RKO (cell line): ENCODE data around the gene DCLK1.
"Not testable (repeated sequence)": the region's sequence is repeated elsewhere in the genome, so short reads cannot be mapped to it uniquely, and the experiment has no call there.

ENCODE experiments used
- DNase-seq: peaks from one replicate; pipeline ENCODE4 v3.0.0-alpha.2; 2016; ENCODE audit warnings: low spot score

DCLK1 gene

DNA sequence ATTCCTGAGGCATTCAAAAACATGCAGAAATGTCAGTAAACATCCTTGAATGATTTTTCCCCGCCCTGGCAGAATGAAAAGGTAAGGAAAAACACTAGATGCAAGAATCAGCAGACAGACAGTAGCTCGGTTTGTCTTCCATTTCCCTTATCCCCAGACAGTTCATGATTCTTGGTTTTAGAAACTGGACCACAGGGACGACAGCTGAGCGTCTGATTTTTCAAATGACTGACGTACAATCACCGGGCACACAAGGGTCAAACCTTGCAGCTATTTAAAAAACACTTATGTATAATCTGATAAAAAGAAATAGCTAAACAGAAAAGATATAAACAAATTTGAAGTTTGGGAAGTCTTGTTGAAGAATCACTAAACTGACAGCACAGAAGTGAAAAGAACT, 47.1 kb downstream of the DCLK1 start:
- no peak for DNase-seq

DNA sequence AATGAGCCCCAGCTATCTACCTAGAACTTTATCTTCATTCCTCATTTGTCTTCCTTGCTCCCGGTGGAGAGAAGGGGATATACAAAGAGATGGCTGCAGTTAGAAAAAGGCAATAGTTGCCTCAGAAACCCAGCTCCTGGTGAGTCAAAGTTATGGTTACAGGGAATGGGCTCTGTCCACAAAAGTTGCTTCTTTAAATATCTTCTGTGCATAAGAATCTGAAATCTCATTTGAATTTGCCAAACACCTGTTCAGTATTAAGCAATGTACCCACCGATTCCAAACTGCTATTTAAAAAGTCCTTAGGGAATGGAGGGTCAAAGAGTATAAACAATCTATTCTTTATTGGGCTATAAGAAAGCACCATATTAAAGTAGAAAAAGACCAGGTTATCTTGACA, 48.4 kb downstream of the DCLK1 start:
- no peak for DNase-seq

DNA sequence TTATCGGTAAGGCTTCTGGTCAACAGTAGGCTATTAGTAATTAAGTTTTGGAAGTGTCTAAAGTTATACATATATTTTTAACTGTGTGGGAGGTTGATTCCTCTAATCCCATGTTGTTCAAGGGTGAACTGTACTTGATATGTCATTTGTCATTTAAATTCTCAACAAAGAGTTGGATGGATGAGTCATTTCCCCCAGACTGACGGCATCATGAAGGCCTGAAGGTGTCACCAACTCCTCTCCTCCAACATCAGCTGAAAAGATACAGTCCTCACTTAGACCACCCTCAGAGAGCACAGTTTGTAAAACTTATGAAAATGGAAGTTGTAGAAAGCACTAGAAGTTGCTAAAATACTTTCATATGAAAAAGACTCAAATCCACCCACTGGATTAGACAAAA, 48.8 kb downstream of the DCLK1 start:
- DNase-seq: peak; percentile 0

DNA sequence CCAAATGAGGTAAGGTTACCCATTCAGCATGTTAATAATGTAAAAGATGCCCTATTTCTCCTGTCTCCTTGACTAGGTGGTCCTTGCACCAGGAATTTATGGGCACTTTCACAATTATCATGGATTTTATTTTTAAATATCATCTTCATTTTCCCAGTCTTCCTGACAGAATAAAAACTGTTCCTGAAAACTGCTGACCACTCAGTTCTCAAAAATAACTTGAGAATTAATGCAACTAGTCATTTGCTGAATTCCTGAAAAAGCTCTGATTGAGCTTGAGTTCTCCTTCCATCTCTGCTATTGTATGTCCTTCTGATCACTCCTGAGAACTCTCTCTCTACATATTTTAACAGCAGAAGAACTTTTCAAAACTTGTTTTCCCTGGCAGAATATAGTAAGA, 55.0 kb downstream of the DCLK1 start:
- DNase-seq: no peak

DNA sequence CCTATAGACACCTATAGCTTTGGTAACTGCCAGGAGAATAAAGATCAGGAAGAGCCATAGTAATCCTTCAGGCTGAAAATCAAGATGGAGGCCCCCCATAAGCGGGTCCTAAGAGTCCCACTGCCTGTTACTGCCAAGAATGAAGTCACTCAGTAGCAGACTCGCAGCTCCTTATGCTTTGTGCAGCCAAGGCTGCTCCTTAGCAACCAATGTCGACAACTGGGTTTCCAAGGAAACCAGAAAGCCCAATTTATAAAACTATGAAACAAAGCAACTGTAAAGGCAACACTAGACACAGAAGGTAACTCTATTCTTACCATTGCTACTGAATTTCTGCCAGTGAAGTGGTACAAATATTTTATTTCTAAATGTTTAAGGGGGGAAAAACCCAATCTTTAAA, 56.5 kb downstream of the DCLK1 start:
- DNase-seq: no peak

DNA sequence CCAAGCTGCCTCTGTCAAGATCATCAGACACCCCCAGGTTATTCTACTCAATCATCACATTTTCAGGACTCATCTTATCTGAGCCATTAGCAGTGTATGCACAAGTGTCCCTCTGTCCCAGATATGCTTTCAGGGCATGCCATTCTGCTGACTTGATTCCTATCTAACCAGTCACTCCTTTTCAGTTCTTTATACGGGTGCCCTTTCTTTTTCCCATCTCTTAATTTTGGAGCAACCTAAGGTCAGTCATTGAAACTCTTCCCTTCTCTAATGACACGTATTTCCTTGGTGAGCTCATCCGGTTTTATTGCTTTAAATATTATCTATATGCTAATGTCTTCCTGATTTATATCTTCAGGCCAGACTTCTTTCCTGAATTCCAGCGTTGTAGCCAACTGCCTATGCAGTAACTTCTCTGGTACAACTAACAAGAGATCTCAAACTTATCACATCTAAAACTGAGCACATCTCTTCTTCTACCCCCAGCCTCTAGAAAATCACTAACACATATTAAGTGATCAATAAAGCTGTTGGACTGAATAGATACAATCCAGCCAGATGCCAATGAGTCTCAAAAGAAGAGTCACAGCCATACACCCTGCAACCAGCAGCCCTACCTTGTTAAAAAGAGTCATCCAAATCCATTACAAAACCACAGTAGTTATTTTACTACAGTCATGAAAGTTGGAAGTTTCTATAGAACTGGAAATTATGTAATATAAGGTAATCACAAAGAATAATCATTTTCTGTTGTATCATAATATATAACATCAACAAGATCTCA, 58.8 kb downstream of the DCLK1 start:
- DNase-seq: no peak

DNA sequence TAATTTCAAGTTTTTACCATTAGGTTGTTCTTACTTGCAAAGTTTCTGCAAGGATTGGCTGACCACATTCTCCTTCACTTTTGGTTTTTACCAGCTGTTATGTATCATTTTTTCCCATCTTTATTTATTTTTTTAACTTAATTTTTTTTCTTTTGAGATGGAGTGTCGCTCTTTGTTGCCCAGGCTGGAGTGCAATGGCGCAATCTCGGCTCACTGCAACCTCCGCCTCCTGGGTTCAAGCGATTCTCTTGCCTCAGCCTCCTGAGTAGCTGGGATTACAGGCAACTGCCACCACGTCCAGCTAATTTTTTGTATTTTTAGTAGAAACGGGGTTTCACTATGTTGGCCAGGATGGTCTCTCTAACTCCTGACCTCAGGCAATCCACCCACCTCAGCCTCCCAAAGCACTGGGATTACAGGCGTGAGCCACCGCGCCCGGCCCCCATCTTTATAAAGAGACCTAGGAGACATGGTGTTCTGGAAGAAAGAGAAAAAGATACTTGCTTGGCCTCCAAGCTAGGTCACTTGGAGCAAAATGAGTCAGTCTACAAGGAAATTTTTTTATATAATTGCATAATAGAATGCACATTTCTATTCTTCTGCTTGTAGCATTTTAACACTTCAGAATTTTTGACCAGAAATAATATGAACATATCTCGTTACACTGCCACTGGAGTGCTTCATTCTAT, 60.5 kb downstream of the DCLK1 start:
- DNase-seq: not testable (repeated sequence)

DNA sequence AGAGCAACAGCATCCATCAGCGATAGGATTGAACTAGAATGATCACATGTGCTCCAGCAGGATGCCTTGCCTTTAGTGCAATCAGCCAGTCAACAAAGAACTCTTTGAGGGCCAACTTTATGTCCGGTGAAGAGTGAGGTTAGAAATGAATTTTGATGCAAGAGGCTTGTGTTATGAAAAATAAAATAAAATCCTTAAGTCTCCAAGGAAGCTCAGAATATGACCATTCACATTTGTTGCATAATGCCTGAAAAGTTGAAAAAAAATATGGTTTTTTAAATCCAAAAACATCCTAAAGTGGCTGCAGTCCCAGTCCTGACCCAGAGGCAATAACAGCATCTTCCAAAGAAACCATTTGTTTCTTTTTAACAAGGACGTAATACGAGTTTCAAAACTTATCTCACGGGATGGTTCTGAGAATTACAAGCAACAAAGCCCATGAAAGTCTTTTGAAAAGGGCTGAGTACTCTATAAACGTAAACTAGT, 61.3 kb downstream of the DCLK1 start:
- no peak for DNase-seq

DNA sequence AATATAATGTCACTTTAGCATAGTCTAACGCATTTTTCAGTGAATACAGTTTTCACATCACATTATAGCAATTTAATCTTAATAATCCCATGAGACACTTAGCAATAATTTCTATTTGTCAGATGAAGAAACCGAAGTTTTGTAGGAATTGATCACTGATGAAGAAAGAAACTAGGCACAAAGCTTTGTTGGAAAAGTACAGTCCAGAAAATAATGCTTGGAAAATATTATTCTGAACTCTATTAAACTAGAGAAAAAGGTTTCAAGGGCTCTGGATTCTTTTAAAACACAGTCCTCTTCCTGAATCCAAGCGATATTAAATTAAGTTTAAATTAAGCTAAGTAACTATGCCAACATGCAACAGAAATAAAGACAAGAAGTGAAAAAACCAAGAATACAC, 62.2 kb downstream of the DCLK1 start:
- DNase-seq: no peak

DNA sequence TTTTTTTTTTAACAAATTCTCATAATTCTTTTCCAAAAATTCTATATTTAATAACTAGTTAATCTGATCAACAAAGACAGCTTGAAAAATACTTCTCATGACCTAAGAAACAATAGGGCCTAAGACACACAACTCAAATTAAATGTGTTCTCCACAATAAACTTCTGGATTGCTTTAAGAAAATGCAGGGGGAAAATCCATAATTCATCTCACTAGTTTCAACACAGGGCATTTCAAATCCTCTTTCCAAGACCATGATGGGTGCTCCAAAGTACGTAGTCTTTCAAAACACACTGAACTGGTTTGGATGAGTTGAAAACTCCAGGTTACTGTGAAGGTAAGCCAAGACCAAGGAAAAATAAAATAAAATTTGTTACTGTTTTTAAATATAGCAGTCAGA, 62.6 kb downstream of the DCLK1 start:
- DNase-seq: no peak

DNA sequence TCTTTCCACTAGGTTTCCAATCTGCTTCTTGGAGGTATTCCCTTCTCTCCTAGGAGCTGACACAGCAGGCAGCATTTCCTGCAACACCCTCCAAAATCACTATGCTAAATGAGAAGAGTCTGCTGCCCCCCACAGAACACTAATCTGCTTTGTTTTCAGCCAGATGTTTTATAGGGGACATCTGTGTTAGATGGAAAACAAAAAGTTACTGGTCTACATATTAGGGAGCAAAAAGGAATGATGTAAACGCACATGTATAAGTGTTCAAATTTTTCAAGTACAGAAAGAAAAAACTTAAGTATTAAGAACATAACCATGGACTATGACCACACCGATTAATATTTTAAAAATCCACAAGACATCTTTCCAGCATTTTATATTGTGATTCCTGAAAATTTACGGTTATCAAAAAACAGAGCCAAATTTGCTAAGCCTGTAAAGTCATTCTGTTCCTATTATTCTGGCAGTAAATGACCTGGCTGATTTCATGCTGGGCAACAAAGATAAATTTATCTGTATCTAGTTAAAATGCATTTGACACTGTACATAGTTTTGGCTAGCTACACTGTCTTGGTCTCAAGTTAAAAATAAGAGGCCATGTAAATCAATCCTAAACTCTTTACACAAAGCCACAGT, 63.3 kb downstream of the DCLK1 start:
- DNase-seq: no peak

DNA sequence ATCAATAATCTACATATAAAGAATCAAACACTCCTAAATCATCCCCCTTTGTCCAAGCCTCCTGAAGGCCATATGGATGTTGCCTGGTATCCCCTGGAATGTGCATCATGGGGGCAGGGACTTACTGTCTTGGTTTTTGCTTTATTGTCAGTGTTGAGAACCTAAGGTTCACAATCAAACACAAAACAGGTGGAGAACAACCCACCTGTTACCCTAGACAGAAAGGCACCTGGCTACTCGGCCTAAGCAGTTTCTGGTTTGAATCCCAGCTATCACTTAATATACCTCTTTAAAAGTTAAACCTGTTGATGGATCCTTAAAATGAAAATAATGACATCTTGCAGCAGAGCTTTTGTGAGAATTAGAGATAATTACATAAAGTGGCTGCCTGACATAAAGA, 68.9 kb downstream of the DCLK1 start:
- DNase-seq: no peak

DNA sequence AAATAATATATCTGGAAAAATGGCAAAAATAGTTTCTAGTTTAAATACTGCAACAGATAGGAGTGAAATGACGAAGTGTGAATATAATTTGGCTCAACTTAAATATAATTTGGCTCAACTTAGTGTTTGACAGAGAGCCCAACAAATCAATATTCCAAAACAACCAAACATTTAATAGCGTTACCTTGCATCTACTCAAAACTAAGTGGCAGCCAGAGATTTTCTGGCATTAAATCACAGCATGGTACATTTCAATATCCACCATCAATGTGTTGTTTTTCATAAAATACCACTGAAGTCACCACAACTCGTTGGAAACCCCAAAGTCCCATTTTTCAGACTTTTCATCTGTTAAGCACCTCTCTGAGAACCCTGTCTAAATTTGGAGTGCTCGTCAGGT, 69.6 kb downstream of the DCLK1 start:
- DNase-seq: no peak

DNA sequence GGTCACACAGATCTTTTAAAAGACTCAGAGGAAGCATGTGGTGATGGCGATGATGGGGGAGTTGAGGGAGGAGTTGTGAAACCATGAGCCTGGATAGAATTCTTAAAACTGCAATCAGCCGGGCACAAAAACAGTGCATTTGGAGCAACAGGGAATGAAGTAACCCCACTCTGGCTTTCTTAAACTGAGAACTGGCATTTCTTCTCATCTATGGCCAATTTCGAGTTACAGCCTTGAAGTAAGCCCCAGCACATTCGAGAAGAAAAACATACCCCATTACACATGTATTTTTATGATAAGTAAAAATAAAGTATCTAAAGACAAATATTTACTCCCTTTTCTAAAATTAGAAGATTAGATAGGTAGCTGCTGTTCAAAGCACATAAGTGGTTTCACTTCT, 70.1 kb downstream of the DCLK1 start:
- no peak for DNase-seq

DNA sequence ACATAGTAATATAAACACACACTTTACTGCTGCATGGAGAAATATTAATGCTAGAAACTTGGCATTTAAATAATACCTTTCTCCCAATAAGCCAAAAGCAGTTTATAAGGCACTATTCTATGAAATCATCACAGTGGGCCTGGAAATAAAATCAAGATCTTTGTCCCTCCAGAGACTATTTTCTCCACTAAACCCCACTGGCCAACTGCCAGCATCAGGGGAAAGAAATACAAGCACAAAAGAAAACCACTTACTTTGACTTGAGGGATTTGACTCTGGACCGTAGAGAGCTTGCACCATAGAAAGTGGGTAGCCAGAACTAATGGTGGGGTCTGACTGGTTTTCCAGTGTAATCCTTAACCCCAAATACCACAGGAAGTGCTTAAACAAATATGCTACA, 71.9 kb downstream of the DCLK1 start:
- no peak for DNase-seq

DNA sequence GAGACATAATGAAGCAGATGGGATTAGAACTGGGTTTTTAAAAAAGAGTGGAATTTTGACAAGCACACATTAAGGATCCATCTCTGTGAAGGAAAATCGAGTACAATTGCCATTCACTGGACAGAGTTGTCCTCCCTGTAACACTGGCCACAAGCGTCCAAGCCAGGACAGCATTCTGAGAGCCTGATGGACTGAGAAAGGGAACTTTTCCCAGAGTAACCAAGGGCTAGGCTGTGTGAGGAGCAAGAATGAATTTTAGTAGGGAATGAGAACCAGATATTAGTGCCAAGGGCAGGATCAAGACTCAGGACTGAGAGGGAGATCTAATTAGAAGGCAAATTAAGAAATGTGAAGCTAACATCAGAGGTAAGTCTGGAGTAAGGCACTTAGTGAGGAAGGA, 73.1 kb downstream of the DCLK1 start:
- DNase-seq: no peak

DNA sequence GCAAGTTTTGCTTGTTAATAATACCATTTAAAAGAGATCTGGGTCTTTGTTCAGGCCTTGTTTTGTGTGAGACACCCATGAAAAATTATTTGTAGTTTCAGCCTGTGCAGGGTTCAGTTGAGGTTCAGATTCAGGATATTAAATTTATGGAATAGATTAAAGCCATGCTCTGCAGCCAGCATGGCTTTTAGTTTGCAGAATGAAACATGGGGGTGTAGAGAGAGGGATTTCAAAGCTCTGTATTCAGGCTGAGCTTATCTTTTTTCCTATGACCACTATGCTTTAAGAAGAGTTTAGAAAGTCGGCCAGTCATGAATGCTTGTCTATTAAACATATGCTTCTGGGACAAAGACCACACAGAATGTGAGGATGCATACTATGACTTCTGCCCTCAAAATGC, 73.6 kb downstream of the DCLK1 start:
- no peak for DNase-seq

DNA sequence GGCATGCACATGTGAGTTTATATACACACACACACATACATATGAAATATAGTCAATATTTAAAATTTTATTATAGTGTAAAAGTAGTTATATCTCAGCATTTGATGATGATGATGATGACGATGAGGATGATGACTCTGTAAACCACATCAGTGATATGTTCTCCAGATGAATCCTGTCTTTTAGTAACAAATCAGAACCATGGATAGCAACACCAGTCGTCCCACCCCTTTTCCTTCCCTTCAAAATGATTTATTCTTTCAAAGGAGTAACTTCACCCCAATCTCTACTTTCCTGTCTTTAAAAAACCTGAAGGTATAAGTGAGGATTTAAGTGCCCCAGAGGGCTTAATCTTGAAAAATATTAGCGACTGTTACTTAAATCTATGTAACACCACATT, 74.1 kb downstream of the DCLK1 start:
- peak; percentile 24 for DNase-seq

DNA sequence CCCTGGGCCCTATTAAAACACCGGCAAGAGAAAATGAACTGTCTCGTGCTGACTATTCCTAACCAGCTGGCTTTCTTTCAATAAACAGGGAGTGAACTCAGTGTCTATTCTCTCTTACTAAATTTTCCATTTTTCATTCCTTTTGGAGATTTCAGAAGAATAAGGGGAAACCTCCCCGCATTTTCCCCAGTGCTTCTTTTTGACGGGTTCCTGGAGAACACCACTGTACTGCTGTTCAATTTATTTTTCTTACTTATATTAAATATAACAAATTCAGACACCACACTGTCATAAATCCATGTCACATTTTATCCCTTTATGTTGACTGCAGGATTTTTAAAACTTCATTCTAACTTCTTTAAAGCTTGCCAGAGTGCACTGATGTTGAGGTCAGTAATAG, 75.8 kb downstream of the DCLK1 start:
- no peak for DNase-seq

DNA sequence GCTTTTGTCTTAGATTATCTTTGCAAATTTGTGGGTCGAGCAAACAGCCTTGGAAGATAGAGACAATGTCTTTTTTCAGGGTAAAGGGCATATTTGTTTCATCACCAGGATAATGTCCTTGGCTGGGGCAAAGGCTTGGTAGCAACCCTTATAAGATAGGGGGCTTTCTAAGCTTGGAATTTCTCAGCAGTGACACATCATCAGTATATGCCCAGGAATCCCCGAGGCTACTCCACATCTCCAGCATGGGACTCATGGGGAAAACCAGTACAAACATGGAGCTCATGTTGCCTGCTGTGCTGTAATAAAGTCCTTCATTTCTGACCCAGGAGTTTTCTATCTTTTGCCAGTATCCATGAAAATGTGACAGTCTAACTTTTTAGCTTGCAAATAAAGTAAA, 77.1 kb downstream of the DCLK1 start:
- DNase-seq: no peak

DNA sequence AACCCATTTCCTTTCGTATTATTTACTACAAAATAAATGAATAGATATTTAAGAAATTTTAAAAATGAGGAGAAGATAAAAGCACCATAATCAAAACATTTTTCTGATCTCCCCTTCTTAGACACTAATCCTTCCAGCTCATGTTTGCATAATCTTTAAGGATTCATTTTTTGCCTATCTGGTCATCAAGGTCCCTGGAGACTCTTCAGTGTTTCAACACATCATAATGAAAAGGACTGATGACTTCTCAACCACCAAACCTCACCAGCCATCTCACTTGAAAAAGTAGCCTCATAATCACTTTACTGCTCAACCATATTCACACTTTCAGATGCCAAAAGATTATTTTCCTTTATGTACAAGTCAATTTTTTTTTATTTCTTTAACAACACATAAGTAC, 80.1 kb downstream of the DCLK1 start:
- DNase-seq: no peak

DNA sequence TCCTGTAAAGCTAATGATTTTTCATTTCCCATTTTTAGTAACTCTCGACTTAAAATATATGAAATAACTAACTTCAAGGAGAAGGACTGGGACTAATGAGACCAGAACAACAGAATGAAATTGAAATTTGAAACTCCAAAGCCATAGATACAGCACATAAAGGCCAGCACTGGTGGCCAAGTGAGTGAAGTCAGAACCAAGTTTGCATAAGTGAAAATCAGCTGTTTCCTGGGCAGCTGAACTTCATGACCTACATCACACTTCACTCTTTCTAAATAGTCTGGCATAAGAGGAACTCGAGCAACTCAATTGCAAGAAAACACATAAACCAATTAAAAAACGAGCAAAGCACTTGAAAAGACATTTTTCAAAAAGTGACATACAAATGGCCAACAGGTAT, 84.5 kb downstream of the DCLK1 start:
- DNase-seq: no peak
